BJ (cell line): ENCODE measurements around the gene NEGR1. TPM values are rescaled to one million over a fixed set of nuclear protein-coding genes. Genes with fewer than 3 reads are reported as not detected.

Experiments
- CTCF ChIA-PET: fragments of 350-600 bp; formaldehyde crosslinking; extraction: SDS; loops from one replicate; lab custom pipeline; 2021; ENCODE audit warnings: antibody characterized with exemption, inconsistent platforms; lab: Yijun Ruan, JAX
- POLR2A ChIA-PET: fragments of 300-600 bp; sonication (Branson Sonifier 250); formaldehyde crosslinking; extraction: SDS; loops from one replicate; lab custom pipeline; 2021; ENCODE audit warnings: antibody characterized with exemption; lab: Charles Lee
- DNase-seq: peaks from one replicate; pipeline ENCODE4 v3.0.0-alpha.2; 2011; ENCODE audit warnings: low read depth
- H3K27me3 ChIP-seq: 2 replicates; pipeline ENCODE4 v1.6.0; 2011; ENCODE audit warnings: low read length; ENCODE audit not compliant: control insufficient read depth, insufficient read depth
- H3K36me3 ChIP-seq: 2 replicates; pipeline ENCODE4 v1.5.1; 2011; ENCODE audit warnings: low read length; ENCODE audit not compliant: control insufficient read depth, insufficient read depth
- H3K4me3 ChIP-seq: 2 replicates; pipeline ENCODE4 v1.5.1; 2011; ENCODE audit warnings: low read depth, mild to moderate bottlenecking, control low read depth, low read length
- CTCF ChIP-seq: IDR thresholded peaks from 2 replicates; pipeline ENCODE4 v1.5.1; 2011; ENCODE audit warnings: low read depth, mild to moderate bottlenecking, control low read depth, inconsistent platforms, low read length, moderate library complexity; ENCODE audit not compliant: insufficient read depth
- polyA plus RNA-seq: library from polyadenylated mRNA; depleted of rRNA; stranded (reverse); fragments of >200 nt; gene quantifications from 2 replicates; pipeline ENCODE4 v1.2.3, GENCODE V29; 2011

Gene NEGR1
- polyA plus RNA-seq, 1 experiment: 15.4 TPM

GRCh38 chr1:71783071-71783470 is 499.3 kb downstream of the NEGR1 start:
- CTCF ChIA-PET: no interaction called here
- TF ChIP-seq CTCF: no peak
- POLR2A ChIA-PET: no interaction called here

GRCh38 chr1:71781450-71781849 is 500.9 kb downstream of the NEGR1 start:
- TF ChIP-seq CTCF: no peak

More at GRCh38 chr1:71783071-71783470, 499.3 kb downstream of the NEGR1 start:
- no peak for DNase-seq
- H3K4me3 ChIP-seq: no peak overlapping the region
- no peaks in the 10 kb centered on the region for H3K27me3 ChIP-seq
- no peaks in the 10 kb centered on the region for H3K36me3 ChIP-seq

GRCh38 chr1:71780681-71781080 is 501.7 kb downstream of the NEGR1 start:
- CTCF ChIA-PET: interaction anchor here (1.1 kb wide), 1 partner anchor 52 kb away, joined by 4 read pairs; no protein-coding TSS in a partner anchor
- POLR2A ChIA-PET: no interaction called here
- no peak for TF ChIP-seq CTCF
- no peak for DNase-seq
- H3K4me3 ChIP-seq: no peak overlapping the region
- no peaks in the 10 kb centered on the region for H3K36me3 ChIP-seq
- no peaks in the 10 kb centered on the region for H3K27me3 ChIP-seq

More at GRCh38 chr1:71781450-71781849, 500.9 kb downstream of the NEGR1 start:
- Histone ChIP-seq H3K27me3 (no peaks in the 10 kb centered on the region), H3K36me3 (no peaks in the 10 kb centered on the region), H3K4me3 (no peak overlapping the region)
- DNase-seq: no peak
- CTCF ChIA-PET: interaction anchor here (1.1 kb wide), 1 partner anchor 51 kb away, joined by 4 read pairs; no protein-coding TSS in a partner anchor
- POLR2A ChIA-PET: no interaction called here

- CTCF ChIA-PET: no interaction called here
- no peaks in the 10 kb centered on the region for H3K36me3 ChIP-seq
- no peaks in the 10 kb centered on the region for H3K27me3 ChIP-seq
- H3K4me3 ChIP-seq: no peak overlapping the region
- no peak for DNase-seq
- TF ChIP-seq CTCF: no peak
- POLR2A ChIA-PET: no interaction called here
Measured at GRCh38 chr1:71778940-71779339, 503.4 kb downstream of the NEGR1 start.

- no peak overlapping the region for H3K4me3 ChIP-seq
- no peaks in the 10 kb centered on the region for H3K27me3 ChIP-seq
- TF ChIP-seq CTCF: no peak
- ChIA-PET CTCF (no interaction called here), POLR2A (no interaction called here)
- no peaks in the 10 kb centered on the region for H3K36me3 ChIP-seq
- DNase-seq: no peak
Measured at GRCh38 chr1:71777094-71777493, 505.2 kb downstream of the NEGR1 start.
